A549 (cell line): ENCODE measurements around the gene RAD18.

ENCODE experiments used
- EP300 ChIP-seq, 2 experiments: fragments of >200 bp; sonication (Bioruptor Twin); formaldehyde crosslinking; IDR thresholded peaks; 2 replicates in 1 of 2; 3 replicates in 1 of 2; pipeline ENCODE4 v1.6.1; 2016 to 2017
- HDAC2 ChIP-seq: fragments of 200-600 bp; sonication (generic); IDR thresholded peaks from 2 replicates; pipeline ENCODE4 v1.6.1; 2016
- MAFK ChIP-seq: fragments of 450-650 bp; IDR thresholded peaks from 2 replicates; pipeline ENCODE4 v1.6.1; 2014; ENCODE audit not compliant: partially characterized antibody
- POLR2A ChIP-seq: IDR thresholded peaks from 2 replicates; pipeline ENCODE4 v1.6.1; 2012; ENCODE audit warnings: mild to moderate bottlenecking, low read length
- RFX5 ChIP-seq: fragments of 450-650 bp; IDR thresholded peaks from 2 replicates; pipeline ENCODE4 v1.7.1; 2014; ENCODE audit warnings: antibody characterized with exemption, mild to moderate bottlenecking, moderate library complexity
- SMC3 ChIP-seq: fragments of >200 bp; sonication (Bioruptor Twin); formaldehyde crosslinking; IDR thresholded peaks from 3 replicates; pipeline ENCODE4 v1.6.1; 2018; ENCODE audit warnings: inconsistent platforms
- SREBF2 ChIP-seq: fragments of 450-650 bp; IDR thresholded peaks from 2 replicates; pipeline ENCODE4 v1.6.1; 2014; ENCODE audit warnings: mild to moderate bottlenecking, moderate library complexity
- ZSCAN20 ChIP-seq: fragments of 250-450 bp; sonication (Bioruptor Pico); IDR thresholded peaks from 2 replicates; pipeline ENCODE4 v1.8.0; 2022; ENCODE audit warnings: mild to moderate bottlenecking, moderate library complexity
- TF ChIP-seq, protein P1 (sequence below): fragments of >200 bp; sonication (Bioruptor Twin); formaldehyde crosslinking; IDR thresholded peaks from 3 replicates; pipeline ENCODE4 v1.5.1; 2016
- TF ChIP-seq, protein P2 (sequence below): IDR thresholded peaks from 2 replicates; pipeline ENCODE4 v1.6.1; 2012
- TF ChIP-seq, protein P3 (sequence below): IDR thresholded peaks from 2 replicates; pipeline ENCODE4 v1.6.1; 2012
- TF ChIP-seq, protein P4 (sequence below): fragments of 150-350 bp; IDR thresholded peaks from 2 replicates; pipeline ENCODE4 v1.6.1; 2014; ENCODE audit warnings: low read depth, mild to moderate bottlenecking, low read length
- TF ChIP-seq, protein P5 (sequence below): fragments of 450-650 bp; IDR thresholded peaks from 2 replicates; pipeline ENCODE4 v1.6.1; 2014; ENCODE audit warnings: antibody characterized with exemption

DNA sequence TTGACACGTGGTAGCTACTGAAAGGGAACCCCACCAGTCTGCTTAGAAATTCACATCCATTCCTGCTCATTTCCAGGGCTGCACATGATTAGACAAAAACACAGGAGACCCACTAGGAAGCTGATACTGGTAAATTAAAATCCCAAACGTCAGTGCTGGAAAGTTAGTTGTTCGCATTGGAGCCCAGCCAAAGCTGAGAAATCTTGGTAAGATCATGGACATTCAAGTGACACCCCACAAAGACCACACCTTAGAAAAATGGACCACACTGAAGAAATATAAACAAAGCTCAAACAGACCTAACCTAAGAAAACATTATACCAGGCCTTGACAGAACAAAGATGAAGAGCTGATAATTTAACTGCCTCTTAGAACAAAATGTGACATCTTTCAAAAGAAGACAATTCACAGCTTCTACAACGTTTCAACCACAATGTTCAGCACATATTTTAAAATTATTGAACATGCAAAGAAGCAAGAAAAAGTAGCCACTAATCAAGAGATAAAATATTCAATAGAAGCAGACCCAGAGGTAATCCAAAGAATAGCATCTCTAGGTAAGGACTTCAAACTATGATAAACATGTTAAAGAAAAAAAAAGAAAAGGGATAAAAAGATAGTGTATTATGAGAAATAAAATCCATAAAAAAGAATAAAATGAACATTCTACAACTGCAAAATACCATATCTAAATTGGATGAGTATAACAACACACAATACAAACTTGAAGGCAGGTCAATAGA, 20.4 kb downstream of the RAD18 start:
- TF ChIP-seq POLR2A = no peak
- TF ChIP-seq SMC3 = no peak
- TF ChIP-seq, protein P1, sequence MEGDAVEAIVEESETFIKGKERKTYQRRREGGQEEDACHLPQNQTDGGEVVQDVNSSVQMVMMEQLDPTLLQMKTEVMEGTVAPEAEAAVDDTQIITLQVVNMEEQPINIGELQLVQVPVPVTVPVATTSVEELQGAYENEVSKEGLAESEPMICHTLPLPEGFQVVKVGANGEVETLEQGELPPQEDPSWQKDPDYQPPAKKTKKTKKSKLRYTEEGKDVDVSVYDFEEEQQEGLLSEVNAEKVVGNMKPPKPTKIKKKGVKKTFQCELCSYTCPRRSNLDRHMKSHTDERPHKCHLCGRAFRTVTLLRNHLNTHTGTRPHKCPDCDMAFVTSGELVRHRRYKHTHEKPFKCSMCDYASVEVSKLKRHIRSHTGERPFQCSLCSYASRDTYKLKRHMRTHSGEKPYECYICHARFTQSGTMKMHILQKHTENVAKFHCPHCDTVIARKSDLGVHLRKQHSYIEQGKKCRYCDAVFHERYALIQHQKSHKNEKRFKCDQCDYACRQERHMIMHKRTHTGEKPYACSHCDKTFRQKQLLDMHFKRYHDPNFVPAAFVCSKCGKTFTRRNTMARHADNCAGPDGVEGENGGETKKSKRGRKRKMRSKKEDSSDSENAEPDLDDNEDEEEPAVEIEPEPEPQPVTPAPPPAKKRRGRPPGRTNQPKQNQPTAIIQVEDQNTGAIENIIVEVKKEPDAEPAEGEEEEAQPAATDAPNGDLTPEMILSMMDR = no peak
- TF ChIP-seq, protein P2, sequence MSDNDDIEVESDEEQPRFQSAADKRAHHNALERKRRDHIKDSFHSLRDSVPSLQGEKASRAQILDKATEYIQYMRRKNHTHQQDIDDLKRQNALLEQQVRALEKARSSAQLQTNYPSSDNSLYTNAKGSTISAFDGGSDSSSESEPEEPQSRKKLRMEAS = no peak
- TF ChIP-seq, protein P3, sequence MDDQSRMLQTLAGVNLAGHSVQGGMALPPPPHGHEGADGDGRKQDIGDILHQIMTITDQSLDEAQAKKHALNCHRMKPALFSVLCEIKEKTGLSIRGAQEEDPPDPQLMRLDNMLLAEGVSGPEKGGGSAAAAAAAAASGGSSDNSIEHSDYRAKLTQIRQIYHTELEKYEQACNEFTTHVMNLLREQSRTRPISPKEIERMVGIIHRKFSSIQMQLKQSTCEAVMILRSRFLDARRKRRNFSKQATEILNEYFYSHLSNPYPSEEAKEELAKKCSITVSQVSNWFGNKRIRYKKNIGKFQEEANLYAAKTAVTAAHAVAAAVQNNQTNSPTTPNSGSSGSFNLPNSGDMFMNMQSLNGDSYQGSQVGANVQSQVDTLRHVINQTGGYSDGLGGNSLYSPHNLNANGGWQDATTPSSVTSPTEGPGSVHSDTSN = no peak
- TF ChIP-seq SREBF2 = no peak
- TF ChIP-seq EP300 (IDR thresholded peaks at IDR 0.05) = no peak
- TF ChIP-seq RFX5 = no peak
- no peak for TF ChIP-seq ZSCAN20 (CRISPR knock-in tag)
- no peak for TF ChIP-seq HDAC2
- TF ChIP-seq, protein P4, sequence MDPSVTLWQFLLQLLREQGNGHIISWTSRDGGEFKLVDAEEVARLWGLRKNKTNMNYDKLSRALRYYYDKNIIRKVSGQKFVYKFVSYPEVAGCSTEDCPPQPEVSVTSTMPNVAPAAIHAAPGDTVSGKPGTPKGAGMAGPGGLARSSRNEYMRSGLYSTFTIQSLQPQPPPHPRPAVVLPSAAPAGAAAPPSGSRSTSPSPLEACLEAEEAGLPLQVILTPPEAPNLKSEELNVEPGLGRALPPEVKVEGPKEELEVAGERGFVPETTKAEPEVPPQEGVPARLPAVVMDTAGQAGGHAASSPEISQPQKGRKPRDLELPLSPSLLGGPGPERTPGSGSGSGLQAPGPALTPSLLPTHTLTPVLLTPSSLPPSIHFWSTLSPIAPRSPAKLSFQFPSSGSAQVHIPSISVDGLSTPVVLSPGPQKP = no peak
- TF ChIP-seq, protein P5, sequence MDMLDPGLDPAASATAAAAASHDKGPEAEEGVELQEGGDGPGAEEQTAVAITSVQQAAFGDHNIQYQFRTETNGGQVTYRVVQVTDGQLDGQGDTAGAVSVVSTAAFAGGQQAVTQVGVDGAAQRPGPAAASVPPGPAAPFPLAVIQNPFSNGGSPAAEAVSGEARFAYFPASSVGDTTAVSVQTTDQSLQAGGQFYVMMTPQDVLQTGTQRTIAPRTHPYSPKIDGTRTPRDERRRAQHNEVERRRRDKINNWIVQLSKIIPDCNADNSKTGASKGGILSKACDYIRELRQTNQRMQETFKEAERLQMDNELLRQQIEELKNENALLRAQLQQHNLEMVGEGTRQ = no peak
- TF ChIP-seq MAFK = no peak
